ENCODE measurements around the gene PDE4B. TPM values are rescaled to one million over a fixed set of nuclear protein-coding genes. Genes with fewer than 3 reads are reported as not detected.
"Not testable (repeated sequence)": the region's sequence is repeated elsewhere in the genome, so short reads cannot be mapped to it uniquely, and the experiment has no call there.

The PDE4B gene
- total RNA-seq, 2 donors from 2014 or later: 18.1 to 55.4 TPM

DNA sequence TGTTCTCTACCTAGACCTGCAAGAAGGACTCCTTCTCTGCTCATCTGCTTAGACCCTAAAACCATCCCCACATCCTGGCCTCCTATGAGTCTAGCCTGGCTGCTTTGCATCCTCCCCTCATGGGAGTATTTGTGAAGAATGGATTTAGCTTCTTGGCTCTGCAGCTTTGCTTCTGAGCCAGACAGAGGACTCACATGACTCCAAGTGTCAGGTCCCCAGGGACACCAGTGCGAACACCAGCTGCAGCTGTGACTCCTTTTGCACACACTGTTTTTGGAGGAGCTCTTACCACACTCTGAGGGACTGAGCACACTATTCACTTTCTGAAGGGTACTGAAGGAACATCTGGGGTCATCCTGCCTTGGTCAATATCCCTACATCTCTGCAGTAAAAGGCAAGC is 609.5 kb downstream of the PDE4B start:
- no peak overlapping the region for H3K4me3 ChIP-seq
- H3K9me3 ChIP-seq: no peaks in the 10 kb centered on the region
- intact Hi-C loops (cut with DNase I): no loop called here
- H3K27me3 ChIP-seq (replicated peaks; ENCODE audit: insufficient read depth): no peaks in the 10 kb centered on the region
- TF ChIP-seq, protein P1, sequence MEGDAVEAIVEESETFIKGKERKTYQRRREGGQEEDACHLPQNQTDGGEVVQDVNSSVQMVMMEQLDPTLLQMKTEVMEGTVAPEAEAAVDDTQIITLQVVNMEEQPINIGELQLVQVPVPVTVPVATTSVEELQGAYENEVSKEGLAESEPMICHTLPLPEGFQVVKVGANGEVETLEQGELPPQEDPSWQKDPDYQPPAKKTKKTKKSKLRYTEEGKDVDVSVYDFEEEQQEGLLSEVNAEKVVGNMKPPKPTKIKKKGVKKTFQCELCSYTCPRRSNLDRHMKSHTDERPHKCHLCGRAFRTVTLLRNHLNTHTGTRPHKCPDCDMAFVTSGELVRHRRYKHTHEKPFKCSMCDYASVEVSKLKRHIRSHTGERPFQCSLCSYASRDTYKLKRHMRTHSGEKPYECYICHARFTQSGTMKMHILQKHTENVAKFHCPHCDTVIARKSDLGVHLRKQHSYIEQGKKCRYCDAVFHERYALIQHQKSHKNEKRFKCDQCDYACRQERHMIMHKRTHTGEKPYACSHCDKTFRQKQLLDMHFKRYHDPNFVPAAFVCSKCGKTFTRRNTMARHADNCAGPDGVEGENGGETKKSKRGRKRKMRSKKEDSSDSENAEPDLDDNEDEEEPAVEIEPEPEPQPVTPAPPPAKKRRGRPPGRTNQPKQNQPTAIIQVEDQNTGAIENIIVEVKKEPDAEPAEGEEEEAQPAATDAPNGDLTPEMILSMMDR (IDR thresholded peaks at IDR 0.05): no peak
- no peak for TF ChIP-seq POLR2AphosphoS5 (IDR thresholded peaks at IDR 0.05)
- TF ChIP-seq POLR2A (IDR thresholded peaks at IDR 0.05): no peak
- no peak overlapping the region for H3K27ac ChIP-seq
- 65% methylated on average over 1 of the region's 1 CpG for WGBS
- DNase-seq (ENCODE audit: low spot score): no peak
- H3K4me1 ChIP-seq (replicated peaks): no peaks in the 10 kb centered on the region
- H3K36me3 ChIP-seq: no peaks in the 10 kb centered on the region

GRCh38 chr1:66403007-66403731 is 610.5 kb downstream of the PDE4B start:
- intact Hi-C loops (cut with DNase I): no loop called here
- no peaks in the 10 kb centered on the region for H3K9me3 ChIP-seq
- no peak overlapping the region for H3K27ac ChIP-seq
- DNase-seq (ENCODE audit: low spot score): no peak
- H3K4me1 ChIP-seq (replicated peaks): no peaks in the 10 kb centered on the region
- WGBS: 94% methylated on average over 5 of the region's 5 CpGs
- no peaks in the 10 kb centered on the region for H3K36me3 ChIP-seq
- no peak for TF ChIP-seq POLR2A (IDR thresholded peaks at IDR 0.05)
- no peak for TF ChIP-seq POLR2AphosphoS5 (IDR thresholded peaks at IDR 0.05)
- TF ChIP-seq, protein P1 (IDR thresholded peaks at IDR 0.05): no peak
- no peaks in the 10 kb centered on the region for H3K27me3 ChIP-seq (replicated peaks; ENCODE audit: insufficient read depth)
- H3K4me3 ChIP-seq: no peak overlapping the region

DNA sequence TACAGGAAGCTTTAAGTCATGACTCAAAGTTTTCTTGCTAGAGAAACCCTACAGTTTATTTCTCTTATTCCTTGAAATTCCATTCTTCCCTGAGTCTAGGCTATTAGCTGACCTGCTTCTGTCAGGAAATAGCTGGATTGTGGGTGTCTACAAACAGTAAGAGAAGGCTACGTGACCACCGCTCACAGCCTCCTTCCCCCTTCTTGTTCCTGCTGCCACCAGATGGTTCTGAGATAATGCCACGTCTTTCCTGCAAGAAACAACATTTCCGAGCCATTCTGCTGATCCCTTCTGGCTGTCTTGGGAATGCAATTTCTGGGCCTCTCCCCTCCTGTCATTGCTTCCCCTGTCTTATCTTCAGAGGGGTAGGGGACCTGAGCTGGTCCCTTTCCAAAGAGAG is 612.4 kb downstream of the PDE4B start:
- H3K4me1 ChIP-seq (replicated peaks): no peaks in the 10 kb centered on the region
- no peaks in the 10 kb centered on the region for H3K9me3 ChIP-seq
- H3K36me3 ChIP-seq: no peaks in the 10 kb centered on the region
- H3K27ac ChIP-seq: no peak overlapping the region
- no peak overlapping the region for H3K4me3 ChIP-seq
- H3K27me3 ChIP-seq (replicated peaks; ENCODE audit: insufficient read depth): no peaks in the 10 kb centered on the region
- WGBS: 87% methylated on average over 4 of the region's 4 CpGs
- DNase-seq (ENCODE audit: low spot score): no peak
- intact Hi-C loops (cut with DNase I): no loop called here
- TF ChIP-seq, protein P1 (IDR thresholded peaks at IDR 0.05): no peak
- TF ChIP-seq POLR2A (IDR thresholded peaks at IDR 0.05) (no peak), POLR2AphosphoS5 (IDR thresholded peaks at IDR 0.05) (no peak)

DNA sequence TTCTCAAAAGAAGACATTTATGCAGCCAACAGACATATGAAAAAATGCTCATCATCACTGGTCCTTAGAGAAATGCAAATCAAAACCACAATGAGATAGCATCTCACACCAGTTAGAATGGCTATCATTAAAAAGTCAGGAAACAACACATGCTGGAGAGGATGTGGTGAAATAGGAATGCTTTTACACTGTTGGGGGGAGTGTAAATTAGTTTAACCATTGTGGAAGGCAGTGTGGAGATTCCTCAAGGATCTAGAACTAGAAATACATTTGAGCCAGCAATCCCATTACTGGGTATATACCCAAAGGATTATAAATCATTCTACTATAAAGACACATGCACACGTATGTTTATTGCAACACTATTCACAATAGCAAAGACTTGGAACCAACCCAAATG is 618.8 kb downstream of the PDE4B start:
- 52% methylated on average over 1 of the region's 1 CpG for WGBS
- DNase-seq (ENCODE audit: low spot score); H3K27me3 ChIP-seq (replicated peaks; ENCODE audit: insufficient read depth); intact Hi-C loops (cut with DNase I); H3K27ac ChIP-seq; H3K4me3 ChIP-seq; H3K36me3 ChIP-seq; H3K4me1 ChIP-seq (replicated peaks); H3K9me3 ChIP-seq: not testable (repeated sequence)

DNA sequence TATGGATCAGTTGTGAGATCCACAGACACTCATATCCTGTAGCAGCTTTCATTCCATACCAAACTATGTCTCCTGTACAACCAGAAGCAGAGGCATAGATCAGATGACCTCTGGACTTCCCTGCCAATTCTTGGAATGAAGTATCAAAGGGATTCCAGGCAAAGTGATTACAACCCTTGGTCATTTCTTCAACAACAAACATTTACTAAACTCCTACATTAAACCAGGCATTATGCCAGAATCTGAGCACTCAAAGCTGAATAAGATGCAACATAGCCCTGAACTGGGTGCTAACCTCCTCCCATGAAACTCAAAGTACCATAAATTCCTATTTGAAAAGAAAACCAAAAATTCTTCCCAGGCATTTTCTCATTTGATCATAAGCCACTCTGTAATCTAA is 620.0 kb downstream of the PDE4B start:
- Histone ChIP-seq H3K4me3 (no peak overlapping the region), H3K4me1 (replicated peaks) (no peaks in the 10 kb centered on the region), H3K27me3 (replicated peaks; ENCODE audit: insufficient read depth) (no peaks in the 10 kb centered on the region), H3K36me3 (no peaks in the 10 kb centered on the region), H3K9me3 (no peaks in the 10 kb centered on the region), H3K27ac (no peak overlapping the region)
- intact Hi-C loops (cut with DNase I): no loop called here
- no peak for TF ChIP-seq POLR2AphosphoS5 (IDR thresholded peaks at IDR 0.05)
- TF ChIP-seq, protein P1 (IDR thresholded peaks at IDR 0.05): no peak
- TF ChIP-seq POLR2A (IDR thresholded peaks at IDR 0.05): no peak
- DNase-seq (ENCODE audit: low spot score): no peak
